OCI-LY7 (cell line): ENCODE results near the gene USH1C.

Experiments
- EZH2phosphoT487 ChIP-seq: fragments of 200-600 bp; sonication (generic); IDR thresholded peaks from 2 replicates; pipeline ENCODE4 v1.6.1; 2018; ENCODE audit warnings: low read depth, borderline replicate concordance, mild to moderate bottlenecking, mixed run types, antibody characterized with exemption, low read length, moderate library complexity, mixed read lengths
- TF ChIP-seq, protein P1 (sequence below): fragments of 200-600 bp; sonication (generic); conservative IDR thresholded peaks from 2 replicates; pipeline ENCODE4 v1.5.1; 2014; ENCODE audit warnings: mild to moderate bottlenecking, antibody characterized with exemption, low read length, moderate library complexity, mixed read lengths

DNA sequence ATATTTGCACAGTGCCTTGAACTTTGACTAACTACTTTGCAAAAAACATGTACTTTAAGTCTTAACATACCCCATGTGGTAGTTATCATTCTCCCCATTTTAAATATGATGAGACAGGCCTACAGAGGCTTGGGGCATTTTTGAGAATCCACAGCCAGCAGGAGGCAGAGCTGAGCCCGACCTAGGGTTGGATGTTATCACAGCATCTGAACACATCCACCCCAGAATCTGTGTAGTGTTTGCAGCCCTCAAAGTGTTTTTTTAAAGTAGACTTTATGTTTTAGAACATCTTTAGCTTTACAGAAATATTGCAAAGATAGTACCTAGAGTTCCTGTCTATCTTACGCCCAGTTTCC, 20.4 kb upstream of the USH1C start:
- TF ChIP-seq, protein P1, sequence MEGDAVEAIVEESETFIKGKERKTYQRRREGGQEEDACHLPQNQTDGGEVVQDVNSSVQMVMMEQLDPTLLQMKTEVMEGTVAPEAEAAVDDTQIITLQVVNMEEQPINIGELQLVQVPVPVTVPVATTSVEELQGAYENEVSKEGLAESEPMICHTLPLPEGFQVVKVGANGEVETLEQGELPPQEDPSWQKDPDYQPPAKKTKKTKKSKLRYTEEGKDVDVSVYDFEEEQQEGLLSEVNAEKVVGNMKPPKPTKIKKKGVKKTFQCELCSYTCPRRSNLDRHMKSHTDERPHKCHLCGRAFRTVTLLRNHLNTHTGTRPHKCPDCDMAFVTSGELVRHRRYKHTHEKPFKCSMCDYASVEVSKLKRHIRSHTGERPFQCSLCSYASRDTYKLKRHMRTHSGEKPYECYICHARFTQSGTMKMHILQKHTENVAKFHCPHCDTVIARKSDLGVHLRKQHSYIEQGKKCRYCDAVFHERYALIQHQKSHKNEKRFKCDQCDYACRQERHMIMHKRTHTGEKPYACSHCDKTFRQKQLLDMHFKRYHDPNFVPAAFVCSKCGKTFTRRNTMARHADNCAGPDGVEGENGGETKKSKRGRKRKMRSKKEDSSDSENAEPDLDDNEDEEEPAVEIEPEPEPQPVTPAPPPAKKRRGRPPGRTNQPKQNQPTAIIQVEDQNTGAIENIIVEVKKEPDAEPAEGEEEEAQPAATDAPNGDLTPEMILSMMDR, result peak; percentile 68
- TF ChIP-seq EZH2phosphoT487, result no peak
